ENCODE data around the gene TADA1.

GRCh38 chr1:166855558-166855957 lies 20.5 kb downstream of the TADA1 start:
- TF ChIP-seq EZH2 (IDR thresholded peaks at IDR 0.05; ENCODE audit: low read depth) (no peak), CTCF (conservative IDR thresholded peaks at IDR 0.05) (no peak)

Measured in PC-9 (cell line).